Liver (tissue), 9 donors: ENCODE measurements around the gene PTRH2. TPM values are rescaled to one million over a fixed set of nuclear protein-coding genes. Genes with fewer than 3 reads are reported as not detected.
A peak's percentile ranks its signal among the peaks of the same experiment; 100 is the strongest.

Experiments used
- DNase-seq: peaks from one replicate; pipeline ENCODE4 v3.0.0-alpha.2; 2017; ENCODE audit warnings: low spot score
- H3K27ac ChIP-seq, 2 donors: one replicate each; pipeline ENCODE4 v1.7.0; 2013; ENCODE audit warnings: inconsistent platforms in 2 of 2, low read length in 2 of 2, control low read depth in 1 of 2, low read depth in 1 of 2, mild to moderate bottlenecking in 1 of 2
- H3K27me3 ChIP-seq, 4 donors: one replicate each; pipeline versions ENCODE4 v1.6.1 to v1.7.0; 2013; ENCODE audit warnings: low read length in 3 of 4, inconsistent platforms in 1 of 4, mild to moderate bottlenecking in 1 of 4, moderate library complexity in 1 of 4; ENCODE audit not compliant: control insufficient read depth in 4 of 4, insufficient read depth in 4 of 4
- H3K36me3 ChIP-seq, 4 donors: one replicate each; pipeline versions ENCODE4 v1.6.1 to v1.7.0; 2013; ENCODE audit warnings: low read length in 3 of 4, mild to moderate bottlenecking in 3 of 4, low read depth in 1 of 4, moderate library complexity in 1 of 4; ENCODE audit not compliant: control insufficient read depth in 4 of 4, insufficient read depth in 3 of 4
- H3K4me1 ChIP-seq, 4 donors: one replicate each; pipeline versions ENCODE4 v1.6.1 to v1.7.0; 2013; ENCODE audit warnings: low read length in 3 of 4, mild to moderate bottlenecking in 3 of 4, moderate library complexity in 1 of 4; ENCODE audit not compliant: control insufficient read depth in 4 of 4, insufficient read depth in 4 of 4
- H3K4me3 ChIP-seq, 3 donors: one replicate each; pipeline versions ENCODE4 v1.6.1 to v1.7.0; 2013; ENCODE audit warnings: low read length in 3 of 3, control low read depth in 1 of 3, low read depth in 1 of 3, mild to moderate bottlenecking in 1 of 3
- H3K9ac ChIP-seq, 2 donors: one replicate each; pipeline ENCODE4 v1.7.0; 2013; ENCODE audit warnings: low read length in 2 of 2, mild to moderate bottlenecking in 2 of 2, moderate library complexity in 2 of 2, control low read depth in 1 of 2, low read depth in 1 of 2
- H3K9me3 ChIP-seq, 4 donors: one replicate each; pipeline versions ENCODE4 v1.6.1 to v1.7.0; 2013; ENCODE audit warnings: low read length in 3 of 4; ENCODE audit not compliant: control insufficient read depth in 4 of 4
- CTCF ChIP-seq: fragments of 150-350 bp; IDR thresholded peaks from 2 replicates; pipeline ENCODE4 v1.5.1; 2017; ENCODE audit warnings: improper control_type of control experiment, low read depth, low read length; ENCODE audit not compliant: missing input control
- FOXA2 ChIP-seq: IDR thresholded peaks from 2 replicates; pipeline ENCODE4 v1.6.1; 2016; ENCODE audit warnings: antibody characterized with exemption
- GABPA ChIP-seq, 2 donors: IDR thresholded peaks in 1 of 2; conservative IDR thresholded peaks in 1 of 2; 2 replicates each; pipeline ENCODE4 v1.6.1; 2016; ENCODE audit warnings: antibody characterized with exemption in 2 of 2, mild to moderate bottlenecking in 1 of 2, moderate library complexity in 1 of 2
- JUND ChIP-seq, 2 donors: IDR thresholded peaks; 2 replicates each; pipeline ENCODE4 v1.6.1; 2016; ENCODE audit warnings: antibody characterized with exemption in 2 of 2
- MAX ChIP-seq: IDR thresholded peaks from 2 replicates; pipeline ENCODE4 v1.6.1; 2016; ENCODE audit warnings: antibody characterized with exemption
- REST ChIP-seq: IDR thresholded peaks from 2 replicates; pipeline ENCODE4 v1.6.1; 2016; ENCODE audit warnings: antibody characterized with exemption, mild to moderate bottlenecking
- YY1 ChIP-seq: IDR thresholded peaks from 2 replicates; pipeline ENCODE4 v1.6.1; 2016; ENCODE audit warnings: antibody characterized with exemption, mild to moderate bottlenecking
- WGBS: extraction: QIAGEN DNeasy Blood & Tissue Kit; methylation state at CpG from one replicate; pipeline ENCODE4 v1.1.7; 2013; 5-methylcytosine and 5-hydroxymethylcytosine counted together
- polyA plus RNA-seq, 2 donors: library from polyadenylated mRNA; stranded (reverse) in 1 of 2; unstranded in 1 of 2; fragments of 200-250 nt in 1 of 2; fragments of >200 nt in 1 of 2; fragmentation: Nextera tagmentation in 1 of 2; extraction: Ambion mirVana in 1 of 2; gene quantifications; one replicate each; pipeline versions ENCODE4 v1.2.1 to v1.2.3, GENCODE V29; 2013 to 2015
- total RNA-seq, 2 donors: library from RNA; depleted of rRNA; stranded (reverse); fragments of >200 nt; gene quantifications; one replicate each; pipeline ENCODE4 v1.2.3, GENCODE V29; 2014
- donor health status: healthy.
- donor health status: healthy.
- donor health status: healthy.
- donor health status: healthy.
- donor health status: healthy.

The PTRH2 gene
- total and polyA plus RNA-seq, 4 donors = 9.7 to 39.1 (median 23.1) TPM

GRCh38 chr17:59712862-59713261, 5.6 kb upstream of the PTRH2 start:
- TF ChIP-seq CTCF (no peak), MAX (no peak), JUND (IDR thresholded peaks at IDR 0.05) (no peak), YY1 (no peak), FOXA2 (no peak)
- H3K9me3 ChIP-seq = no peaks in the 10 kb centered on the region
- H3K4me1 ChIP-seq = peaks cover 0 to 25% (median 13%) of the 10 kb centered on the region in 4 donors
- H3K9ac ChIP-seq = no peak overlapping the region
- WGBS = 99% methylated on average over 2 of the region's 2 CpGs
- DNase-seq = no peak
- H3K27ac ChIP-seq = no peak overlapping the region
- H3K27me3 ChIP-seq = no peaks in the 10 kb centered on the region
- no peak overlapping the region for H3K4me3 ChIP-seq
- H3K36me3 ChIP-seq = peaks cover 0 to 2% (median 0%) of the 10 kb centered on the region in 4 donors

- no peaks in the 10 kb centered on the region for H3K27me3 ChIP-seq
- H3K27ac ChIP-seq = no peak overlapping the region
- H3K4me1 ChIP-seq = peaks cover 0 to 25% (median 13%) of the 10 kb centered on the region in 4 donors
- H3K9me3 ChIP-seq = no peaks in the 10 kb centered on the region
- TF ChIP-seq GABPA (IDR thresholded peaks at IDR 0.05 in 1 of 2, conservative IDR thresholded peaks at IDR 0.05 in 1 of 2) = no peak
- TF ChIP-seq MAX = no peak
- TF ChIP-seq REST = no peak
- no peak for TF ChIP-seq JUND (IDR thresholded peaks at IDR 0.05)
- no peak for TF ChIP-seq CTCF
- DNase-seq = no peak
- no peaks in the 10 kb centered on the region for H3K36me3 ChIP-seq
- no peak overlapping the region for H3K9ac ChIP-seq
- H3K4me3 ChIP-seq = no peak overlapping the region
These were observed 4.7 kb upstream of the PTRH2 start for GRCh38 chr17:59711936-59712335.

DNA sequence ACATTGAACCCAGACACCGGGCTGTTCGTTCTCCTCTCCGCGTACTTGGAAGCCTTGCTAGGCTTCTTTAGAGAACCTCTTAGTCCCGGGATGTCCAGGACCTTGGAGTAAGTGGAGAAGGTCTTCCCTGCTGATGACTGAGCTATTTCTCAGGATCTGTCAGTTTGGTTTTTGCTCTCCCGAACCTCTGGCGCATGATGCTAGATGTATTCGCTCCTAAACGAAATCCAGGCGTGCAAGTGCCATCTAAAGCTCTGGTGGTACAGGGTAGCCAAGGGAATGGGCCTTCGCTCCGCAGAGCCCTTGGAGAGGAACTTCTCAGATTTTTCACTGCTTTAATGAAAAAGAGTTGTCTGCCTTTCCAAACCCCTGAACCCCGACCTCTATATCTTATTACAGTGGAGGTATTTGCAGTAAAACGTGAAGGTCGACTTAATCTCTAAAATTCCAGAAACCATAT, 771 bp upstream of the PTRH2 start:
- peak overlapping the region; percentile 85 to 94 for H3K27ac ChIP-seq
- DNase-seq = no peak
- H3K4me1 ChIP-seq = peaks cover 0 to 33% (median 19%) of the 10 kb centered on the region in 4 donors
- H3K9me3 ChIP-seq = no peaks in the 10 kb centered on the region
- H3K27me3 ChIP-seq = no peaks in the 10 kb centered on the region
- H3K9ac ChIP-seq = peak overlapping the region; percentile 92 to 99
- H3K4me3 ChIP-seq = peak overlapping the region; percentile 78 to 98 (median 95)
- H3K36me3 ChIP-seq = no peaks in the 10 kb centered on the region
- TF ChIP-seq CTCF (no peak), REST (no peak), YY1 (no peak)
- WGBS = under 1% methylated on average over 15 of the region's 15 CpGs
